Bronchial epithelial cell (primary cell): ENCODE data around the gene CAMK2A. TPM values are rescaled to one million over a fixed set of nuclear protein-coding genes. Genes with fewer than 3 reads are reported as not detected.

Experiments
- DNase-seq: peaks from one replicate; pipeline ENCODE4 v3.0.0-alpha.2; 2010; ENCODE audit warnings: low read depth
- FAIRE-seq: peaks from 2 replicates; lab custom pipeline; 2011; peaks lifted over from hg19 to GRCh38; lab: Jason Lieb, UNC
- H3K27me3 ChIP-seq: 2 replicates; pipeline ENCODE4 v1.5.1; 2011; ENCODE audit warnings: low read length; ENCODE audit not compliant: control insufficient read depth, insufficient read depth
- H3K36me3 ChIP-seq: 2 replicates; pipeline ENCODE4 v1.5.1; 2011; ENCODE audit warnings: low read length; ENCODE audit not compliant: control insufficient read depth, insufficient read depth
- H3K4me3 ChIP-seq: 2 replicates; pipeline ENCODE4 v1.5.1; 2011; ENCODE audit warnings: mild to moderate bottlenecking, low read depth, low read length, control low read depth
- CTCF ChIP-seq: IDR thresholded peaks from 2 replicates; pipeline ENCODE4 v1.5.1; 2011; ENCODE audit warnings: mild to moderate bottlenecking, moderate library complexity, low read length, control low read depth, inconsistent platforms; ENCODE audit not compliant: insufficient read depth, severe bottlenecking
- total RNA-seq: library from RNA; depleted of rRNA; stranded (reverse); fragments of >200 nt; gene quantifications from 2 replicates; pipeline ENCODE4 v1.2.1, GENCODE V29; 2014

The CAMK2A gene
- total RNA-seq, 1 donor from 2014 or later: under 0.01 TPM

GRCh38 chr5:150263801-150264621 is 25.6 kb downstream of the CAMK2A start:
- Histone ChIP-seq H3K27me3 (peaks cover 2% of the 10 kb centered on the region), H3K4me3 (no peak overlapping the region), H3K36me3 (no peaks in the 10 kb centered on the region)
- DNase-seq (peak; percentile 99), FAIRE-seq (peak; percentile 94)
- TF ChIP-seq CTCF: no peak

DNA sequence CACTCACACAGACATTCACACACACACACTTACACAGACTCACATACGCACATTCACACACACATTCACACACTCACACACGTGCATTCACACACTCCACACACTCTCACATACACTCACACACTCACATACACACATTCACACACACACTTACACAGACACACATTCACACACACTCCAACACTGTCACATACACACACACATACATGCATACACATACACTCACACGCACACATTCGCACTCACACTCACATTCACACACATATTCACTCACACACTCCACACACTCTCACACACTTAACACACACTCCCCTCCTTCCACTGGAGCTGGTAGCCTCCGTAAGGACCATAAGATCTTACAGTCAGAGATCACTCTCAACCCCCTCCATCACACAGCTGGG is 26.2 kb downstream of the CAMK2A start:
- TF ChIP-seq CTCF: no peak
- FAIRE-seq: peak; percentile 97
- DNase-seq: no peak
- Histone ChIP-seq H3K4me3 (no peak overlapping the region), H3K27me3 (peaks cover 2% of the 10 kb centered on the region), H3K36me3 (no peaks in the 10 kb centered on the region)

GRCh38 chr5:150262502-150262901 is 27.1 kb downstream of the CAMK2A start:
- FAIRE-seq (peak; percentile 28), DNase-seq (no peak)
- no peak overlapping the region for H3K4me3 ChIP-seq
- peaks cover 2% of the 10 kb centered on the region for H3K27me3 ChIP-seq
- H3K36me3 ChIP-seq: no peaks in the 10 kb centered on the region
- no peak for TF ChIP-seq CTCF

DNA sequence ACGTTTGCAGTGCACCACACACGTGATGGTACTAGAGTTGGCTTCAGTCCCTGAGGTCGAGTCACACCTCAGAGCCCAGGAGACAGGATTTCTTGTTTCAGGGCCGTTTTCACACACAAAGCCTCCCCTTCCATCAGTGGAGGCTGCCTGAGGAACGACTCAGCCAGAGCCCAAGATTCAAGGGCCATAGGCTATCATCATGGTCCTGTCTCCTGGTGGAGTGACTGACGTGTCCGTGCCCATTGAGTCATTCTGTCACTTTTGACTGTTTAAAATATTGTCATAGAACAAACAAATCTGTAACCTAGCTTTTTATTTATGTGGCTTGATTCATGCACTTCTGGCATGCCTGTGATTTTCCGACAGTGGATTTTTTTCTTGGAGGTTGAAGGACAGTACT is 28.3 kb downstream of the CAMK2A start:
- FAIRE-seq: no peak
- TF ChIP-seq CTCF: no peak
- H3K36me3 ChIP-seq: no peaks in the 10 kb centered on the region
- DNase-seq: peak; percentile 20
- H3K4me3 ChIP-seq: no peak overlapping the region
- peaks cover 2% of the 10 kb centered on the region for H3K27me3 ChIP-seq

DNA sequence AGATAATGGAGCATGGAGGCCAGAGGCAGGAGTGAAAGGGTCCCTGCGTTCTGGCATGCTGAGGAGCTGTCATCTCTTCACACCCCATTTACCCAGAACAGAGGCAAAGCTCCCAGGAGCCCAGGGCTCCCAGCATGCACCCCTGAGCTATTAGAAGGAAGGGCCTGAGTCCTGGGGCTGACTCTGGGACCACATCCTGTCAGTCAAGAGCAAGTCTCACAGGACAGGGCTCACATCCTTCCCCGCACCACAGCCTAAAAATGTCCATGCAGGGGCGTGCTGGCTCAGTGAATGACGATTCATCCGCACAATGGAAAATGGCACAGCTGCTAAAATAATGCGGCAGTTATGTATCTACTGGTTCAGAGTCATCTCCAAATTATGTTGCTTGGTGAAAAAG is 31.4 kb downstream of the CAMK2A start:
- H3K4me3 ChIP-seq: no peak overlapping the region
- FAIRE-seq (no peak), DNase-seq (no peak)
- no peaks in the 10 kb centered on the region for H3K36me3 ChIP-seq
- peaks cover 2% of the 10 kb centered on the region for H3K27me3 ChIP-seq
- no peak for TF ChIP-seq CTCF

GRCh38 chr5:150257424-150257823 is 32.1 kb downstream of the CAMK2A start:
- H3K27me3 ChIP-seq: peaks cover 2% of the 10 kb centered on the region
- FAIRE-seq (no peak), DNase-seq (no peak)
- no peak overlapping the region for H3K4me3 ChIP-seq
- no peaks in the 10 kb centered on the region for H3K36me3 ChIP-seq
- no peak for TF ChIP-seq CTCF
